ENCODE measurements around the gene NCAPG2.
"Not testable (repeated sequence)": the region's sequence is repeated elsewhere in the genome, so short reads cannot be mapped to it uniquely, and the experiment has no call there.

Gene NCAPG2

DNA sequence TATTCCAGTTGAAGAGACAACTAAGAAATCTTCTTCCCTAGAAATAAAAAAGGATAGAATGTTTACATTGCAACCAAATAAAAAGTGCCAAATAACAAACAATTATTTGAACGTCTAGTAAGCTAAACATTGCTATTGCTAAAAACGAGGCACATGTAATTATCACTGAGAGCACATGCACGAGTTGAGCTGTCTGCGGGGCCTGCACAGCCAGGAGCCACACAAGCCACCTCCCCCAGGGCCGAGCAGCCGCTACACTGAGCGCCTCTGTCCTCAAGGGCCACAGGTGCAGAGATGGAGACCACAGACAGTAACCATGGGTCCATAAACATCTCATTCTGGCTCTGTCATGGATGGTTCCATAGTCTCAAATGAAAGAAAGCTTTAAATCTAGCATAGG is 17.2 kb downstream of the NCAPG2 start:
- DNase-seq (ENCODE audit: insufficient read length, low spot score) (no peak), FAIRE-seq (no peak)
- no peak for TF ChIP-seq SPI1 (IDR thresholded peaks at IDR 0.05; ENCODE audit: low read depth, low read length)

DNA sequence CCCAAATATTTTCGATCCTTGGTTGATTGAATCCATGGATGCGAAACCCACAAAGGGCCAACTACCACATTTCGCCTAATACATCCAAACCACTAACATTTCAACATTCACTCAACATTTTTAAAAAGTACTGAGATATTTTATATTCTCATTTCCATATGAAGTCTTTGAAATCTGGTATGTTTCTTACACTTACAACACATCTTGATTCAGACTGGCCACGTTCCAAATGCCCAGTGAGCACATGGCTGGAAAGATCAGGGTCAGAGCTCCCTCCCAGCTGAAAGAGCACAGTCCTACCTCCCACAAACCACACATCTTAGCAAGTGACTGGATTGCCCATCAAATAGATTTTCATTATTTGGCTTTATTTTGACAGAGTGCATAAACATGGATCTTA is 18.9 kb downstream of the NCAPG2 start:
- DNase-seq (ENCODE audit: insufficient read length, low spot score) = no peak
- TF ChIP-seq POLR2A (IDR thresholded peaks at IDR 0.05; ENCODE audit: low read depth, low read length) (no peak), POU2F2 (IDR thresholded peaks at IDR 0.05; ENCODE audit: low read depth, low read length) (no peak), POLR2AphosphoS5 (IDR thresholded peaks at IDR 0.05; ENCODE audit: low read depth, low read length) (no peak), PAX5 (IDR thresholded peaks at IDR 0.05; ENCODE audit: insufficient read depth, low read length, severe bottlenecking) (no peak), TAF1 (IDR thresholded peaks at IDR 0.05; ENCODE audit: low read depth, low read length) (no peak), SPI1 (IDR thresholded peaks at IDR 0.05; ENCODE audit: low read depth, low read length) (no peak)
- no peak for FAIRE-seq

- DNase-seq (ENCODE audit: insufficient read length, low spot score) (no peak), FAIRE-seq (no peak)
- TF ChIP-seq POLR2A (IDR thresholded peaks at IDR 0.05; ENCODE audit: low read depth, low read length) = no peak
- no peak for TF ChIP-seq POLR2AphosphoS5 (IDR thresholded peaks at IDR 0.05; ENCODE audit: low read depth, low read length)
- TF ChIP-seq POU2F2 (IDR thresholded peaks at IDR 0.05; ENCODE audit: low read depth, low read length) = no peak
- TF ChIP-seq PAX5 (IDR thresholded peaks at IDR 0.05; ENCODE audit: insufficient read depth, low read length, severe bottlenecking) = no peak
- no peak for TF ChIP-seq SPI1 (IDR thresholded peaks at IDR 0.05; ENCODE audit: low read depth, low read length)
- TF ChIP-seq TAF1 (IDR thresholded peaks at IDR 0.05; ENCODE audit: low read depth, low read length) = no peak
Measured at GRCh38 chr7:158684329-158684728, 20.3 kb downstream of the NCAPG2 start.

GRCh38 chr7:158683541-158683940 is 21.1 kb downstream of the NCAPG2 start:
- no peak for DNase-seq (ENCODE audit: insufficient read length, low spot score)
- FAIRE-seq = no peak
- TF ChIP-seq SPI1 (IDR thresholded peaks at IDR 0.05; ENCODE audit: low read depth, low read length) = no peak

DNA sequence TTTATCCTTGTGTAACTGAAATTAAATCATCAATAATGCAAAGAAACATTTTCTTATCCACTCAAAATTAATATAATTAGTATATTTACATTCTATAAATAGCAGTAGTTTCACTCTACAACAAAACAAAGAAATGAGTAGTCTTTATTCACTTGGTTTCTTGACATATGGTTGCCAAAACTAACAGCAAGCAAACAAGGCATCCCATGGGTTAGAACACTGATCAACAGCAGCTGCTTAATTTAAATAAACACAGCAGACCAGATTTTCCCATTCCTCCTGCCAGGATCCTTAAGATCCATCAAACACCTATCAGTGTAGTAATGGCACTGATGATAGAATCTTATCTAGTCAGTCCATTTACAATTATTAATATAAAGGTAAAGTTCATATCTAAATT is 22.1 kb downstream of the NCAPG2 start:
- no peak for TF ChIP-seq SPI1 (IDR thresholded peaks at IDR 0.05; ENCODE audit: low read depth, low read length)
- TF ChIP-seq POLR2AphosphoS5 (IDR thresholded peaks at IDR 0.05; ENCODE audit: low read depth, low read length) = no peak
- TF ChIP-seq POU2F2 (IDR thresholded peaks at IDR 0.05; ENCODE audit: low read depth, low read length) = no peak
- TF ChIP-seq POLR2A (IDR thresholded peaks at IDR 0.05; ENCODE audit: low read depth, low read length) = no peak
- TF ChIP-seq TAF1 (IDR thresholded peaks at IDR 0.05; ENCODE audit: low read depth, low read length) = no peak
- FAIRE-seq (no peak), DNase-seq (ENCODE audit: insufficient read length, low spot score) (no peak)

DNA sequence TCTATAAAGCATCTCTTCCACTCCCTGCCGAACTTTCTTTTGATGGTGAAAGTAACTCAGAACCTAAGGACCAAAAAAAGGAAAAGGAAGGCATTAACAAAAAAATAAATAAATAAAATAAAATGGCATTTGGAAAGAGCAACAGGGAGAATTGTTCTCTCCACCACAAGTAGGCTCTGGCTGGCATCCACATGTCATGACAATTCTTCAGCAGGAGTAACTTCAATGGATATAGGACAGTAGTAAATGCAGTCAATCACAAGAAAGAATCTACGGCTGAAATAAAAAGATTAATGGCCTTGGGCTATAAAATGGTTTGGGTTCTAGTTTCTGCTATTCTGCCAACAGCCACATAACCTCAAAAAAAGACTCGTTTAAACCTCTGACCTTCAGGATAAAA is 23.9 kb downstream of the NCAPG2 start:
- no peak for FAIRE-seq
- no peak for DNase-seq (ENCODE audit: insufficient read length, low spot score)
- TF ChIP-seq POU2F2 (IDR thresholded peaks at IDR 0.05; ENCODE audit: low read depth, low read length) = no peak
- no peak for TF ChIP-seq PAX5 (IDR thresholded peaks at IDR 0.05; ENCODE audit: insufficient read depth, low read length, severe bottlenecking)
- TF ChIP-seq POLR2A (IDR thresholded peaks at IDR 0.05; ENCODE audit: low read depth, low read length) = no peak
- TF ChIP-seq SPI1 (IDR thresholded peaks at IDR 0.05; ENCODE audit: low read depth, low read length) = no peak
- no peak for TF ChIP-seq POLR2AphosphoS5 (IDR thresholded peaks at IDR 0.05; ENCODE audit: low read depth, low read length)
- no peak for TF ChIP-seq TAF1 (IDR thresholded peaks at IDR 0.05; ENCODE audit: low read depth, low read length)

DNA sequence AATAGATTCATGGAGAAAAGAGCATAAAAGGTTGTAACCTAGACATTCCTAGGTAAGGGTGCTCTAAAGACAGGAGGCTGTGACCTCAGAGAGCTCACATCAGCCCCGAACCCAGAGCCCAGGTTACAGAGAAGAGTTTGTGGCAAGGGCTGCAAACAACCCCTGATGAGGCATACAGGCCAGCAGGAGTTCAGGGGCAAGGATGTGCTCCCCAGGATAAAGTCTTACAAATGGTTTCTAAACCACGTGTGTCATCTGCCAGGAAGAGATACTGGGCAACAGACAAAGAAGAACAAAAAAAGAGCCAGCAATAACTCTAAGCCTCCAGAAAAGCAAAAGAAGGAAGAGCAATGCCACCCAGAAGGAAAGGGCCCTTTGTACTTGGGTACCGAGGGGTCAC is 27.7 kb downstream of the NCAPG2 start:
- TF ChIP-seq SPI1 (IDR thresholded peaks at IDR 0.05; ENCODE audit: low read depth, low read length) (no peak), POLR2AphosphoS5 (IDR thresholded peaks at IDR 0.05; ENCODE audit: low read depth, low read length) (no peak), POLR2A (IDR thresholded peaks at IDR 0.05; ENCODE audit: low read depth, low read length) (no peak), TAF1 (IDR thresholded peaks at IDR 0.05; ENCODE audit: low read depth, low read length) (no peak), POU2F2 (IDR thresholded peaks at IDR 0.05; ENCODE audit: low read depth, low read length) (no peak), PAX5 (IDR thresholded peaks at IDR 0.05; ENCODE audit: insufficient read depth, low read length, severe bottlenecking) (no peak)
- FAIRE-seq (no peak), DNase-seq (ENCODE audit: insufficient read length, low spot score) (no peak)

GRCh38 chr7:158676171-158676840 is 28.3 kb downstream of the NCAPG2 start:
- no peak for DNase-seq (ENCODE audit: insufficient read length, low spot score)
- no peak for FAIRE-seq
- TF ChIP-seq PAX5 (IDR thresholded peaks at IDR 0.05; ENCODE audit: insufficient read depth, low read length, severe bottlenecking) (no peak), POLR2A (IDR thresholded peaks at IDR 0.05; ENCODE audit: low read depth, low read length) (no peak), POLR2AphosphoS5 (IDR thresholded peaks at IDR 0.05; ENCODE audit: low read depth, low read length) (no peak), SPI1 (IDR thresholded peaks at IDR 0.05; ENCODE audit: low read depth, low read length) (no peak), TAF1 (IDR thresholded peaks at IDR 0.05; ENCODE audit: low read depth, low read length) (no peak)

GRCh38 chr7:158672975-158673374 is 31.6 kb downstream of the NCAPG2 start:
- DNase-seq (ENCODE audit: insufficient read length, low spot score) (no peak), FAIRE-seq (no peak)
- TF ChIP-seq POLR2A (IDR thresholded peaks at IDR 0.05; ENCODE audit: low read depth, low read length) (no peak), TAF1 (IDR thresholded peaks at IDR 0.05; ENCODE audit: low read depth, low read length) (no peak), SPI1 (IDR thresholded peaks at IDR 0.05; ENCODE audit: low read depth, low read length) (no peak), POU2F2 (IDR thresholded peaks at IDR 0.05; ENCODE audit: low read depth, low read length) (no peak), POLR2AphosphoS5 (IDR thresholded peaks at IDR 0.05; ENCODE audit: low read depth, low read length) (no peak), PAX5 (IDR thresholded peaks at IDR 0.05; ENCODE audit: insufficient read depth, low read length, severe bottlenecking) (no peak)

DNA sequence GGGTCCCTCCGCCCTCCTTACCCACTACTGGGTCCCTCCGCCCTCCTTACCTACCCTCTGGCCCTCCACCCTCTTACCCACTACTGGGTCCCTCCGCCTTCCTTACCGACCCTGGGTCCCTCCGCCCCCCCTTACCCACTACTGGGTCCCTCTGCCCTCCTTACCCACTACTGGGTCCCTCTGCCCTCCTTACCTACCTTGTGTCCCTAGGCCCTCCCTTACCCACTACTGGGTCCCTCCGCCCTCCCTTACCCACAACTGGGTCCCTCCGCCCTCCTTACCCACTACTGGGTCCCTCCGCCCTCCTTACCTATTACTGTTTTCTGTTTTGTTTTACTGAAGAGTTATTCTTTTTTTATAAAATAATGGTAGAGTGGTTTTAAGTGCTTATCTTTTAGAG is 36.5 kb downstream of the NCAPG2 start:
- DNase-seq (ENCODE audit: insufficient read length, low spot score); FAIRE-seq: not testable (repeated sequence)

DNA sequence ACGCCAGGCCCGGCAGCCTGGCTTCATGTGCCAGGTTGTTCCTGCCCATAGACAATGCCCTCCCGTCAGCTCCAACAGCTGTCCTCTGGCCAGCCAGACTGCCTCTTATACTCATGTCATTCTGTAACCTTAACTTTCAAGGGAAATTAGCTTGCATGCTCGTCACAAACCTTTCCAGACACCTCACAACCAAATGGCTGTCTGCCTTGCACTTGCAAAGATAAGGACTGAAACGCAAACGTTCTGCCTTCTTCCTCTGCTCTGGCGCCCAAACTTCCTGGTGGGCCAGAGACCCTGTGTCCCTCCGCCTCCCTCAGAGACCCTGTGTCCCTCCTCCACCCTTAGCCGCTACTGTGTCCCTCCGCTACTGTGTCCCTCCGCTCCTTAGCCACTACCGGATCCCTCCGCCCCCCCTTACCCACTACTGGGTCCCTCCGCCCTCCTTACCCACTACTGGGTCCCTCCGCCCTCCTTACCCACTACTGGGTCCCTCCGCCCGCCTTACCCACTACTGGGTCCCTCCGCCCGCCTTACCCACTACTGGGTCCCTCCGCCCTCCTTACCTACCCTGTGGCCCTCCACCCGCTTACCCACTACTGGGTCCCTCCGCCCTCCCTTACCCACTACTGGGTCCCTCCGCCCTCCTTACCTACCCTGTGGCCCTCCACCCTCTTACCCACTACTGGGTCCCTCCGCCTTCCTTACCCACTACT is 37.5 kb downstream of the NCAPG2 start:
- FAIRE-seq; DNase-seq (ENCODE audit: insufficient read length, low spot score): not testable (repeated sequence)

Data from GM12891 (cell line).